HUDEP-2 (cell line): ENCODE results near the gene LYZL1.
"Not testable (repeated sequence)": the region's sequence is repeated elsewhere in the genome, so short reads cannot be mapped to it uniquely, and the experiment has no call there.

Experiments used
- DNase-seq, 76 experiments: peaks; one replicate each; lab custom pipeline; 2025; ENCODE audit not compliant: unreplicated experiment in 76 of 76; lab: John Stamatoyannopoulos, UW

LYZL1 gene

GRCh38 chr10:29304264-29304994 is 15.6 kb downstream of the LYZL1 start:
- DNase-seq = peak in 31 of 76 experiments; percentile 0 to 51 (median 9)

DNA sequence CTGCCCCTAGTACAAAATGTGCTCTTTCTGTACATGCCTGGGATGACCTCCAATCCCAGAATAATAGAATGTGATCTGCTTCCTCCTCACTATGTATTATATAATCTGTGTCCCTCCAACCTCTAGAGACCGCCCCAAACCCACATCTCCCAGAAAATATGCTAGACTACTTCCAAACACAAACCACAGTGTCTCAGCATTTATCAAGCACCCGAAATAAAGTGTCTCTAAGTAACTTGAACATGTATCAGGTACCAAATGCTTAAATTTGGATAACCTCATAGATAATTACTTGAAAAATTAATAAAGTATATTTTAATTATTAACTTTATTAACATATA is 16.1 kb downstream of the LYZL1 start:
- DNase-seq = no peak

- DNase-seq = no peak
These were observed 17.8 kb downstream of the LYZL1 start for GRCh38 chr10:29306688-29307087.

DNA sequence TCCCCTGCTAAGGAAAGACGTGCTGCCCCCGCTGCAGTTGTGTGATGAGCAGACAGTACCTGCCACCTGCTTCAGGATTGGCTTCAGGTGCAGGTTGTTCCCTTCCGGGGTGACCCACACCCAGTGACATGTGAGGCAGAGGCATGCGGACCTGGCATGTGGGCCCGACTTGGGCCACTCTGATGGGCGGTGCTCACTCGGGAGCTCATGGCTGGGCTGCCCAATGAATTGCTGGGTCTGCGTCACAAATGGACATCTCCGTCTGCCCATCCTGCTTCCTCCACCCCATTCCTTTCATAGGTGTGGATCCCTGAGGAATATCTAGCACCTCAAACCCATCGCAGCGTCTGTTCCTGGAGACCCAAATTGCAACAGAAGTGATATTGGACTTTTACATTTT is 19.3 kb downstream of the LYZL1 start:
- not testable (repeated sequence) for DNase-seq

DNA sequence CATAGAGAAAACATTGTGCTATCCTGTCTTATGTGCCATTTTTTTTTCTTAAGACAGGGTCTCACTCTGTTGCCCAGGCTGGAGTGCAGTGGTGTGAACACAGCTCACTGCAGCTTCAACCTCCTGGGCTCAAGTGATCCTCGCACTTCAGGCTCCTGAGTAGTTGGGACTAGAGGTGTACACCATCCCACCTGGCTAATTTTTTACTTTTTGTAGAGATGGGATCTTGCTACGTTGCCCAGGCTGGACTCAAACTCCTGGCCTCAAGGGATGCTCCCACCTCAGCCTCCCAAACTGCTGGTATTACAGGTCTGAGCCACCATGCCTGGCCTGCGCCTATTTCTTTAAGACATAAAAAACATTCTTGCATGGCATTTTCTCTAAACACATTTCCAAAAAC is 20.6 kb downstream of the LYZL1 start:
- DNase-seq = no peak

DNA sequence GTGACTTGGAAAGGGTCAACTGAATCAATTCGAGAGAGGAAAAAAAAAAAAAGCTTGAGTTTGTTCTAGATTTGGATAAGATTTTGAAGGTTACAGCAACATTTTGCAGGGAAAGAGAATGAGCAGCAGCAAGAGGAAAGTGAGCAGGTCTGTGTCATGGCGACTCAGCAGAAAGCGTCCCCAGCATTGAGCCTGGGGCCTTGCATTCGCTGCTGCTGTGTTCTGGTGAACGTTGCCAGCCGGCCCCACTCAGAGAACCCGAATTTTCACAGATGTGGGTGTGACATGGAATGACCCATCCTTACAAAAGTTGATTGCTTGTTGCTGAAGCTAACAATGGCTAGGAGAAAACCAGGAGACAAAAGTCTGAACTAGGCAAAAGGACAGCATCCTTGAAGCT is 21.6 kb downstream of the LYZL1 start:
- not testable (repeated sequence) for DNase-seq

DNA sequence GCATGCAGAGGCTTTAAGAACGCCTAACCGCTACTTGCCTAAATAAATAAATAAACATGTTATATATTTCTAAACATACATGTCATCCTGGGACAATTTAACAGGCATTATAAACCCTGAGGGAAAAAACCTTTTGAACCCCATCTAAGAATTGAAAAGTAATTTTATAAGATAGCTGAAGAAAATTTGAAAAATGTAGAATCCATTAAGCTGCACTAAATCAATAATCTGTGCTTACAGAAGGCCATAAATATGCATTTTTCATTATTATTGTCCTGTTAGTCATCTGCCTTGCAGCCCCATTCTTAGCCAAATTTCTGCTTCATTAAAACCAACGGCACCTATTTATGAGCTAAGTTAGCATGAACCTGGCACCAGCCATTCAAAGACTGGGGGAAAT is 24.2 kb downstream of the LYZL1 start:
- no peak for DNase-seq

- no peak for DNase-seq
These were observed 25.9 kb downstream of the LYZL1 start for GRCh38 chr10:29314726-29315125.

DNA sequence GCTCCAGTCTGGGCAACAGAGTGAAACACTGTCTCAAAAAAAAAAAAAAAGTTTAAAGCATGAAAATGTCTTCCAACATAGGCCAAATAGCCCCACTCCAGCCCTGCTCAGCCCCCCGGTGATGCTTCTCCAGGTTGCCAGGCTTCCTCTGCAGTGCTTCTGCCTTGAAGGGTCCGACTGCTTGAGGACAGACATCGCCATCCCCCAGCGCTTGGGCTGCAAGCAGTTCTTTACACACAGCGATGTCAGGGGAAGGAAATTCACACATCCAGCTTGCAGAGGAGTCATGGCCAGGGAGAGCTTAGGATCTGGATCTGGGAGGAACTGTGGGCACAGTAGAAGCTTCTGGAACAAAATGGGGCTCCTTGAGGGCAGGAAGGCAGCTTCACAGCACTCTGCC is 26.9 kb downstream of the LYZL1 start:
- no peak for DNase-seq

DNA sequence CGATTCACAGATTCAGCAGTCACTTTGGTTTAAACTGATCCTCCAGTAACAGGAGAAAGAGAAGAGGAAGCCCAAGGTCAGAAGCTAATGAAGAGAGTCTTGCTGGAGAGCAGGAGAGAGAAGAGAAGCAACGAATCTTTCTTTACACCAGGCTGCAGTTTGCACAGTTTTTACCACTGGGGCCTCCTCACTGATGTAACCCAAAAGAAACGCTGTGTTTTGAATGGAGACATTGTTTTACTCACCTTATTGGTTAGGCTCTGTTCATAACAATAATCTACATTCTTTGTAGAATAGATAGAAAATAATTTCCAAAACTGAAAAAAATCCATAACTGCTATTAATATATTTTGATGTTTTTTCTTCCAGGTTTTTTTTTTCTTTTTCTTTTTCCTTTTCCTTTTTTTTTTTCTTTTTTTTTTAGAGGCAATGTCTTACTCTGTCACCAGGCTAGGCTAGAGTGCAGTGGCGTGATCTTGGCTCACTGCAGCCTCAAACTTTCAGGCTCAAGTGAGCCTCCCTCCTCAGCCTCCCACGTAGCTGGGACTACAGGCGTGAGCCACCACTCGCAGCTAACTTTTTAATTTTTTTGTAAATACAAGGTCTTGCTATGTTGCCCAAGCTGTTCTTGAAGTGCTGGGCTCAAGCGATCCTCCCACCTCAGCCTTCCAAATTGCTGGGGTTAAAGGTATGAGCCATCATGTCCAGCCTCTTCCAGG is 27.6 kb downstream of the LYZL1 start:
- DNase-seq = no peak

GRCh38 chr10:29317027-29317420 is 28.2 kb downstream of the LYZL1 start:
- DNase-seq = no peak

- no peak for DNase-seq
These were observed 28.7 kb downstream of the LYZL1 start for GRCh38 chr10:29317423-29318021.

GRCh38 chr10:29318141-29319071 is 29.5 kb downstream of the LYZL1 start:
- DNase-seq = not testable (repeated sequence)

- no peak for DNase-seq
These were observed 30.4 kb downstream of the LYZL1 start for GRCh38 chr10:29319205-29319781.

DNA sequence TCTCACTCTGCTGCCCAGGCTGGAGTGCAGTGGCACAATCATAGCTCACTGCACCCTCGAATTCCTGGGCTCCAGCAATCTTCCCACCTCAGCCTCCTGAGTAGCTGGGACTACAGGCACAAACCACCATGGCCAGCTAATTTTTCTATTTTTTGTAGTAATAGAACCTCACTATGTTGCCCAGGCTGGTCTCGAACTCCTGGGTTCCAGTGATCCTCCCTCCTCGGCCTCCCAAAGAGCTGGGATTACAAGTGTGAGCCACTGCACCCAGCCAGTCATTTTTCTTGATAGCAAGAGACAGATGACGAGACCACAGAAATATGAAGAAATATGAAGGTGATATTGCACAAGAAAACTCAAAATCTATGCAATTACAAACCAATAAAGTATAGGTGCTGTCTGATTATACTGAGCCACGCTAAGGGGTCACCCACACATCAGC is 31.8 kb downstream of the LYZL1 start:
- DNase-seq = not testable (repeated sequence)

- DNase-seq = no peak
These were observed 32.8 kb downstream of the LYZL1 start for GRCh38 chr10:29321656-29322055.

GRCh38 chr10:29322918-29323317 is 34.0 kb downstream of the LYZL1 start:
- no peak for DNase-seq

DNA sequence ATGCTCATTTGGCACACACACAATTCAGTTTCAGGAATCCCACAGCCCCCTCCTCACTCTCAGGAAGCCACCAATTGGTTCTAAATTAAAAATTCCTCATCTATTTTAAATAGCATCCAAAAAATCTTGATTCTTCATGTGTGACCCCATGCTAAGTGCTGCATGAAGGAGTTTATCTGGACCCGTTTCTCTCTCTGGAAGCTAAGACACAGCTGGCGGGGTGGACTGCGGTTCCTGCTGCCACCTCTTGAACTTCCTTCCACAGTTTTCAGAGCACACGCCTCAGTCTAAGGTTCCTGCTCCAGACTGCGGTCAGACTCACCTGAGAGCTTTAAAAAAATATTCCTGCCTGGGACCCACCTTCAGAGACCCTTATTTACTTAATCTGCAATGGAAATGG is 34.5 kb downstream of the LYZL1 start:
- DNase-seq = no peak

DNA sequence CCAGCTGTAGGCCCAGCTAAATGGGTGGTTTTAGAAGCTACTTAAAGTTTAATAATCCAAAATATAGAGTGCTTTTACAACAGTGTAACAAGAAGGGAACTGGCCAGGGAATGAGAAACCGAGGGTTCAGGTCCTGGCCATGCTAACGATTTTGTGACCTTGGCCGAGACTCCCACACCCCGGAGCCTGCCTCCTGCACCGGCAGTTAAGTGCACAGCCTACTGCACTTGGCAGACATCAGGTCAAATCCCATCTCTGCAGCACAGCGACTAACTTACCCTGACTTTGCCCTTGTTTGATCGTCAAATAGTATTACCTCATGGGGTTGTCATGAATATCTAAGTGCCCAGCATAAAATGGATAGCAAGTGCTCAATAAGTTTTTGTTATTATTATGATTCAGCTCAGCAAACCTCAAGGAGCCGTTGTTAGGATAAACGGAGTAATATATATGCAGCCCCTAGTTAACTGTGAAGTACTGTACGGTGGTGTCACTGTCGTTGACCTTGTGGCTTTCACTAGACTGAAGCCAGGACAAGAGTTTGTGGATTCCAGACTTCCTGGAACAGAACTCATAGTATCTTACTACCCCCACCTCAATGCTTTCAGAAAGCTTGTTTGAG is 35.5 kb downstream of the LYZL1 start:
- DNase-seq = no peak

GRCh38 chr10:29326299-29326698 is 37.4 kb downstream of the LYZL1 start:
- no peak for DNase-seq
